HepG2 (cell line): ENCODE data around the gene AKR1A1. TPM values are rescaled to one million over a fixed set of nuclear protein-coding genes. Genes with fewer than 3 reads are reported as not detected.

Experiments
- AKNA ChIP-seq: sonication (generic); formaldehyde crosslinking; IDR thresholded peaks from 2 replicates; pipeline ENCODE4 v1.4.0; 2020; ENCODE audit warnings: missing genetic modification reagents, borderline replicate concordance
- DNMT1 ChIP-seq: sonication (generic); formaldehyde crosslinking; IDR thresholded peaks from 2 replicates; pipeline ENCODE4 v1.5.1; 2020; ENCODE audit warnings: mild to moderate bottlenecking, missing genetic modification reagents
- FLYWCH1 ChIP-seq: sonication (generic); formaldehyde crosslinking; IDR thresholded peaks from 2 replicates; pipeline ENCODE4 v1.8.1; 2023; ENCODE audit warnings: mild to moderate bottlenecking, missing genetic modification reagents
- HDAC2 ChIP-seq: sonication (generic); formaldehyde crosslinking; IDR thresholded peaks from 2 replicates; pipeline ENCODE4 v1.4.0; 2020; ENCODE audit warnings: missing genetic modification reagents
- HNRNPH1 ChIP-seq: fragments of 200-400 bp; formaldehyde crosslinking; optimal IDR thresholded peaks from 2 replicates; pipeline ENCODE3; 2017; ENCODE audit warnings: mild to moderate bottlenecking, low read depth, low read length
- SNAPC5 ChIP-seq: sonication (generic); formaldehyde crosslinking; IDR thresholded peaks from 2 replicates; pipeline ENCODE4 v1.8.1; 2023; ENCODE audit warnings: mild to moderate bottlenecking, missing genetic modification reagents, borderline replicate concordance
- TFDP1 ChIP-seq: IDR thresholded peaks from 2 replicates; pipeline ENCODE4 v1.6.1; 2016; ENCODE audit warnings: missing compliant biosample characterization, missing genetic modification reagents, borderline replicate concordance
- THRA ChIP-seq: sonication (generic); formaldehyde crosslinking; IDR thresholded peaks from 2 replicates; pipeline ENCODE4 v1.4.0; 2020; ENCODE audit warnings: missing genetic modification reagents, borderline replicate concordance
- TRAFD1 ChIP-seq: sonication (generic); formaldehyde crosslinking; IDR thresholded peaks from 2 replicates; pipeline ENCODE4 v1.5.1; 2020; ENCODE audit warnings: missing genetic modification reagents, mild to moderate bottlenecking, borderline replicate concordance
- U2AF1 ChIP-seq: fragments of 200-400 bp; formaldehyde crosslinking; optimal IDR thresholded peaks from 2 replicates; pipeline ENCODE3; 2017; ENCODE audit warnings: mild to moderate bottlenecking, low read depth, low read length
- USF2 ChIP-seq, 2 experiments: sonication (generic) in 1 of 2; formaldehyde crosslinking in 1 of 2; IDR thresholded peaks; 2 replicates each; pipeline versions ENCODE4 v1.5.1 to v1.6.1; 2011 to 2020; ENCODE audit warnings: borderline replicate concordance in 1 of 2, low read depth in 1 of 2, low read length in 1 of 2, mild to moderate bottlenecking in 1 of 2, missing genetic modification reagents in 1 of 2, moderate library complexity in 1 of 2
- ZBTB3 ChIP-seq: sonication (generic); formaldehyde crosslinking; IDR thresholded peaks from 2 replicates; pipeline ENCODE4 v1.4.0; 2020; ENCODE audit warnings: low read depth, mild to moderate bottlenecking, moderate library complexity, missing genetic modification reagents, borderline replicate concordance
- ZC3H4 ChIP-seq: sonication (generic); formaldehyde crosslinking; IDR thresholded peaks from 2 replicates; pipeline ENCODE4 v1.4.0; 2020; ENCODE audit warnings: missing genetic modification reagents, borderline replicate concordance
- ZNF24 ChIP-seq: fragments of 450-650 bp; IDR thresholded peaks from 2 replicates; pipeline ENCODE4 v1.6.1; 2017; ENCODE audit warnings: antibody characterized with exemption, mild to moderate bottlenecking
- ZNF678 ChIP-seq: sonication (generic); formaldehyde crosslinking; IDR thresholded peaks from 2 replicates; pipeline ENCODE4 v1.4.0; 2020; ENCODE audit warnings: mild to moderate bottlenecking, missing genetic modification reagents
- ZNF7 ChIP-seq: IDR thresholded peaks from 2 replicates; pipeline ENCODE4 v1.6.1; 2016; ENCODE audit warnings: missing biosample characterization, missing genetic modification reagents
- polyA plus RNA-seq, 8 experiments: library from polyadenylated mRNA; depleted of rRNA in 3 of 8; stranded (reverse) in 7 of 8; unstranded in 1 of 8; fragments of >200 nt; fragmentation: Illumina TruSeq in 4 of 8; extraction: Trizol in 4 of 8; gene quantifications; 2 replicates each; pipeline versions ENCODE4 v1.2.1 to v1.2.3, GENCODE V29; 2011 to 2016; ENCODE audit warnings: low read depth in 4 of 8, missing spikeins in 1 of 8, mixed read lengths in 1 of 8; ENCODE audit not compliant: insufficient read depth in 1 of 8
- total RNA-seq, 5 experiments: library from RNA; depleted of rRNA; stranded (reverse); fragments of >200 nt; fragmentation: Illumina TruSeq; extraction: Trizol; gene quantifications; 2 replicates each; pipeline ENCODE4 v1.2.3, GENCODE V29; 2016; ENCODE audit warnings: low read depth in 1 of 5

AKR1A1 gene
- total and polyA plus RNA-seq, 2 of the 13 experiments (the other 11 are each of a cell fraction or from before 2014, with no cell fraction given) = 181 to 217 TPM

- no peak for TF ChIP-seq AKNA (CRISPR knock-in tag)
- no peak for TF ChIP-seq FLYWCH1 (CRISPR knock-in tag)
- no peak for TF ChIP-seq DNMT1 (CRISPR knock-in tag)
- no peak for TF ChIP-seq U2AF1
- TF ChIP-seq SNAPC5 = no peak
- TF ChIP-seq ZNF24 = no peak
- TF ChIP-seq HNRNPH1 = no peak
- no peak for TF ChIP-seq ZC3H4 (CRISPR knock-in tag)
- TF ChIP-seq USF2 (IDR thresholded peaks at IDR 0.05; ENCODE audit: low read depth, low read length) = no peak
- no peak for TF ChIP-seq USF2 (CRISPR knock-in tag; IDR thresholded peaks at IDR 0.05; ENCODE audit: borderline replicate concordance)
- TF ChIP-seq TFDP1 (CRISPR knock-in tag) = peak; percentile 93
- no peak for TF ChIP-seq ZNF7 (CRISPR knock-in tag)
- TF ChIP-seq ZBTB3 (CRISPR knock-in tag) = no peak; the same call in 1 of the 2 replicates
- TF ChIP-seq THRA (CRISPR knock-in tag) = no peak
- no peak for TF ChIP-seq TRAFD1 (CRISPR knock-in tag)
- TF ChIP-seq ZNF678 = no peak
- TF ChIP-seq HDAC2 = peak; percentile 40; the same call in 1 of the 2 replicates
These were observed 33.9 kb downstream of the AKR1A1 start (continued) for GRCh38 chr1:45584351-45585109.
